ENCODE data around the gene ZNF467. TPM values are rescaled to one million over a fixed set of nuclear protein-coding genes. Genes with fewer than 3 reads are reported as not detected.
A peak's percentile ranks its signal among the peaks of the same experiment; 100 is the strongest.

ZNF467 gene
- total RNA-seq, 1 donor from 2014 or later, result 0.20 TPM

GRCh38 chr7:149801002-149801566 lies 27.7 kb upstream of the ZNF467 start:
- Mint-ChIP-seq H3K4me1 (no peaks in the 10 kb centered on the region), H3K27ac (no peak overlapping the region), H3K4me3 (no peak overlapping the region), H3K27me3 (no peaks in the 10 kb centered on the region), H3K36me3 (ENCODE audit: low read depth) (no peaks in the 10 kb centered on the region), H3K9me3 (no peaks in the 10 kb centered on the region)
- ChIA-PET POLR2A (no interaction called here), CTCF (no interaction called here)
- no peak for TF ChIP-seq CTCF (IDR thresholded peaks at IDR 0.05)
- ATAC-seq (ENCODE audit: low read depth), result no peak
- intact Hi-C loops (cut with micrococcal nuclease), result no loop called here
- no peak for DNase-seq

GRCh38 chr7:149800169-149800555 lies 26.8 kb upstream of the ZNF467 start:
- Mint-ChIP-seq H3K27ac (no peak overlapping the region), H3K9me3 (no peaks in the 10 kb centered on the region), H3K27me3 (no peaks in the 10 kb centered on the region), H3K4me1 (no peaks in the 10 kb centered on the region), H3K4me3 (no peak overlapping the region), H3K36me3 (ENCODE audit: low read depth) (no peaks in the 10 kb centered on the region)
- TF ChIP-seq CTCF (IDR thresholded peaks at IDR 0.05), result no peak
- ChIA-PET CTCF (interaction anchor here (1.1 to 2.1 kb wide), 2 partner anchors 10 to 138 kb away, joined by 4 to 8 read pairs; no protein-coding TSS in a partner anchor), POLR2A (no interaction called here)
- intact Hi-C loops (cut with micrococcal nuclease), result no loop called here
- ATAC-seq (ENCODE audit: low read depth) (no peak), DNase-seq (no peak)

- no peaks in the 10 kb centered on the region for H3K36me3 Mint-ChIP-seq (ENCODE audit: low read depth)
- CTCF ChIA-PET, result interaction anchor here (1.1 to 2.1 kb wide), 2 partner anchors 9 to 137 kb away, joined by 4 to 8 read pairs; no protein-coding TSS in a partner anchor
- intact Hi-C loops (cut with micrococcal nuclease), result no loop called here
Measured at GRCh38 chr7:149799397-149800168, 26.2 kb upstream of the ZNF467 start.

GRCh38 chr7:149797771-149798170 lies 24.4 kb upstream of the ZNF467 start:
- ChIA-PET POLR2A (no interaction called here), CTCF (interaction anchor here (1.0 kb wide), 1 partner anchor 9 kb away, joined by 3 read pairs; no protein-coding TSS in a partner anchor)
- Mint-ChIP-seq H3K36me3 (ENCODE audit: low read depth) (no peaks in the 10 kb centered on the region), H3K4me1 (no peaks in the 10 kb centered on the region), H3K4me3 (no peak overlapping the region), H3K27ac (no peak overlapping the region), H3K9me3 (no peaks in the 10 kb centered on the region), H3K27me3 (peaks cover 2% of the 10 kb centered on the region)
- DNase-seq (no peak), ATAC-seq (ENCODE audit: low read depth) (no peak)
- no peak for TF ChIP-seq CTCF (IDR thresholded peaks at IDR 0.05)
- intact Hi-C loops (cut with micrococcal nuclease), result no loop called here

More at GRCh38 chr7:149799397-149800168, 26.2 kb upstream of the ZNF467 start:
- H3K27me3 Mint-ChIP-seq, result peaks cover 2% of the 10 kb centered on the region
- H3K9me3 Mint-ChIP-seq, result no peaks in the 10 kb centered on the region
- ATAC-seq (ENCODE audit: low read depth) (peak; percentile 25), DNase-seq (peak; percentile 28)
- no peak overlapping the region for H3K4me3 Mint-ChIP-seq
- no peak overlapping the region for H3K27ac Mint-ChIP-seq
- no peaks in the 10 kb centered on the region for H3K4me1 Mint-ChIP-seq
- TF ChIP-seq CTCF (IDR thresholded peaks at IDR 0.05), result no peak
- POLR2A ChIA-PET, result no interaction called here

GRCh38 chr7:149796287-149796860 lies 23.0 kb upstream of the ZNF467 start:
- ATAC-seq (ENCODE audit: low read depth) (no peak), DNase-seq (no peak)
- H3K9me3 Mint-ChIP-seq, result no peaks in the 10 kb centered on the region
- no peak overlapping the region for H3K4me3 Mint-ChIP-seq
- no peaks in the 10 kb centered on the region for H3K4me1 Mint-ChIP-seq
- no peak for TF ChIP-seq CTCF (IDR thresholded peaks at IDR 0.05)
- POLR2A ChIA-PET, result no interaction called here
- intact Hi-C loops (cut with micrococcal nuclease), result no loop called here
- no peaks in the 10 kb centered on the region for H3K36me3 Mint-ChIP-seq (ENCODE audit: low read depth)
- CTCF ChIA-PET, result no interaction called here
- H3K27ac Mint-ChIP-seq, result no peak overlapping the region
- H3K27me3 Mint-ChIP-seq, result peaks cover 5% of the 10 kb centered on the region
